Measurements from ENCODE around the gene PRKN. TPM values are rescaled to one million over a fixed set of nuclear protein-coding genes. Genes with fewer than 3 reads are reported as not detected.

The PRKN gene
- total RNA-seq, 1 experiment from 2014 or later: 2.0 TPM

GRCh38 chr6:162014069-162014811 lies 713.3 kb downstream of the PRKN start:
- Histone ChIP-seq H2BK12ac (ENCODE audit: insufficient read length, low read depth, low read length) (no peak overlapping the region), H4K91ac (ENCODE audit: insufficient read length, low read depth, low read length) (no peak overlapping the region), H3K27me3 (ENCODE audit: insufficient read depth, low read length) (no peaks in the 10 kb centered on the region), H4K20me1 (ENCODE audit: control insufficient read depth, insufficient read depth, insufficient read length) (no peaks in the 10 kb centered on the region), H3K79me2 (ENCODE audit: insufficient read depth, low read length) (no peaks in the 10 kb centered on the region), H3K4ac (ENCODE audit: low read depth, low read length) (no peak overlapping the region), H2AK5ac (ENCODE audit: insufficient read length, low read length) (no peak overlapping the region), H2BK120ac (ENCODE audit: low read depth, low read length, poor library complexity, severe bottlenecking) (no peak overlapping the region), H2AFZ (ENCODE audit: low read length) (no peak overlapping the region), H3T11ph (ENCODE audit: low read length) (no peak overlapping the region), H2BK5ac (ENCODE audit: insufficient read length, low read length) (no peak overlapping the region), H2BK15ac (ENCODE audit: low read depth, low read length) (no peak overlapping the region), H4K5ac (ENCODE audit: insufficient read length, low read depth, low read length) (no peak overlapping the region), H3K4me2 (ENCODE audit: insufficient read depth, insufficient read length, low read length) (no peak overlapping the region), H3K23me2 (ENCODE audit: insufficient read length, low read depth, low read length, poor library complexity, severe bottlenecking) (no peaks in the 10 kb centered on the region), H2BK20ac (ENCODE audit: low read depth, low read length, poor library complexity, severe bottlenecking) (no peak overlapping the region), H3K27ac (ENCODE audit: insufficient read length, low read depth, low read length) (no peak overlapping the region), H3K4me1 (ENCODE audit: insufficient read depth, low read length) (no peaks in the 10 kb centered on the region), H3K79me1 (ENCODE audit: insufficient read depth, low read depth, low read length, poor library complexity, severe bottlenecking) (no peaks in the 10 kb centered on the region), H3K9me3 (ENCODE audit: control insufficient read depth, low read depth, low read length) (no peaks in the 10 kb centered on the region), H3K23ac (ENCODE audit: insufficient read length, low read depth, low read length) (no peak overlapping the region), H4K8ac (replicated peaks; ENCODE audit: insufficient read length, low read depth, low read length) (no peak overlapping the region), H3K18ac (ENCODE audit: insufficient read length, low read depth, low read length) (no peak overlapping the region), H3K56ac (ENCODE audit: insufficient read length, low read depth, low read length) (no peak overlapping the region), H3K9ac (ENCODE audit: extremely low read depth, insufficient read length, low read length) (no peak overlapping the region), H3K14ac (ENCODE audit: insufficient read depth, low read length) (no peak overlapping the region)
- no peak for DNase-seq
- no peaks in the 10 kb centered on the region for H3K4me1 Mint-ChIP-seq
- WGBS (ENCODE audit: extremely low coverage, insufficient read length, low lambda C conversion rate): no CpG with 5 or more reads among the region's 13 CpGs
- peaks cover 2% of the 10 kb centered on the region; the same call in 1 of the 2 replicates for H3K27me3 Mint-ChIP-seq (ENCODE audit: low read depth)
- TF ChIP-seq, protein P1, sequence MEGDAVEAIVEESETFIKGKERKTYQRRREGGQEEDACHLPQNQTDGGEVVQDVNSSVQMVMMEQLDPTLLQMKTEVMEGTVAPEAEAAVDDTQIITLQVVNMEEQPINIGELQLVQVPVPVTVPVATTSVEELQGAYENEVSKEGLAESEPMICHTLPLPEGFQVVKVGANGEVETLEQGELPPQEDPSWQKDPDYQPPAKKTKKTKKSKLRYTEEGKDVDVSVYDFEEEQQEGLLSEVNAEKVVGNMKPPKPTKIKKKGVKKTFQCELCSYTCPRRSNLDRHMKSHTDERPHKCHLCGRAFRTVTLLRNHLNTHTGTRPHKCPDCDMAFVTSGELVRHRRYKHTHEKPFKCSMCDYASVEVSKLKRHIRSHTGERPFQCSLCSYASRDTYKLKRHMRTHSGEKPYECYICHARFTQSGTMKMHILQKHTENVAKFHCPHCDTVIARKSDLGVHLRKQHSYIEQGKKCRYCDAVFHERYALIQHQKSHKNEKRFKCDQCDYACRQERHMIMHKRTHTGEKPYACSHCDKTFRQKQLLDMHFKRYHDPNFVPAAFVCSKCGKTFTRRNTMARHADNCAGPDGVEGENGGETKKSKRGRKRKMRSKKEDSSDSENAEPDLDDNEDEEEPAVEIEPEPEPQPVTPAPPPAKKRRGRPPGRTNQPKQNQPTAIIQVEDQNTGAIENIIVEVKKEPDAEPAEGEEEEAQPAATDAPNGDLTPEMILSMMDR (conservative IDR thresholded peaks at IDR 0.05): no peak
- no peaks in the 10 kb centered on the region for H3K36me3 Mint-ChIP-seq (ENCODE audit: insufficient read depth in 1 of 3, low read depth in 3 of 3)
- H3K27ac Mint-ChIP-seq: no peak overlapping the region
- no peak overlapping the region for H3K4me3 Mint-ChIP-seq
- no peaks in the 10 kb centered on the region for H3K9me3 Mint-ChIP-seq
